SK-N-MC (cell line): ENCODE results near the gene SH2D3C.

Experiments used
- EZH2 ChIP-seq: fragments of 200-600 bp; sonication (generic); IDR thresholded peaks from one replicate; pipeline ENCODE4 v1.6.1; 2017; ENCODE audit warnings: antibody characterized with exemption
- FOXP2 ChIP-seq: optimal IDR thresholded peaks from 2 replicates; pipeline ENCODE3; 2011; ENCODE audit warnings: mild to moderate bottlenecking, moderate library complexity; ENCODE audit not compliant: insufficient read depth; ENCODE audit errors: extremely low read length, control extremely low read depth
- POLR2AphosphoS5 ChIP-seq: IDR thresholded peaks from 2 replicates; pipeline ENCODE4 v1.6.1; 2012; ENCODE audit warnings: mild to moderate bottlenecking, low read depth, low read length, borderline replicate concordance

DNA sequence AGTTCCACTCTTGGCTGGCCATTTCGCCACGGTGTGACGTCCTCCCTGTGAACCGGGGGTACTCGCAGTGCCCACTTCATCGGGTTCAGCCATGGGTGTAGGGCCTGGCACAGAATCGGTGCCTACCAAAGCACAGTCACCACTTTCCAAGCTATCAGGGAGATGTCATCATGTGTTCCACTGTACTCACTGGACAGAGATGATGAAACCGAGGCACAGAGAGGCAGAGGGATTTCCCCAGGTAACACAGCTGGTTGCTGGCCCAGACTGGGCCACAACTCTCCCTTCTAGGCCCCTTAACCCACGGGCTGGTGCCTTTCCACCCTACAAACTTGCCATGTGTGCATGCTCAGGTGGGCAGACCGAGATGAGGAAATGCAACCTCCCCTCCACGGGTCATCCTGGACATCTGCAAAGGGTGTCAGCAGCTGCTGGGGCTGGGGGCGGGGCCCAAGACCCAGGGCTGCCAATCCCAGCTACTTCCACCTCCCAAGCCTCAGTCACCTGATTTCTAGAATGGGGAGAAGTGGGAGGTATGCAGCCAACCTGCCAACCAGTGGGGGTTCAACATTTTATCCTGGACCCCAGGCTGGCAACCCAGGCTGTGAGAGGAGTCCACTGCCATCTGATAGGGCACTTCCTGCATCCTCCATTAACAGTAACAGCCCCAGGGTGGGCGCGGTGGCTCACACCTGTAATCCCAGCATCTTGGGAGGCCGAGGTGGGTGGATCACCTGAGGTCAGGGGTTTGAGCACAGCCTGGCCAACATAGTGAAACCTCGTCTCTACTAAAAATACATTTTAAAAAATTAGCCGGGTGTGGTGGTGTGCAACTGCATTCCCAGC is 893 bp upstream of the SH2D3C start:
- TF ChIP-seq FOXP2 (no peak), POLR2AphosphoS5 (no peak), EZH2 (no peak)
